ENCODE data around the gene AFAP1.

Gene AFAP1

GRCh38 chr4:7939377-7940108, at the start of gene AFAP1:
Gene AFAP1 (minus strand): TSS chr4:7939861. CDS start chr4:7872078, 67,783 bp downstream.
- DNase-seq (ENCODE audit: low read depth): peak; percentile 87

GRCh38 chr4:7988437-7988836, 48.8 kb upstream of the AFAP1 start:
- DNase-seq (ENCODE audit: low read depth): no peak

- DNase-seq (ENCODE audit: low read depth): peak; percentile 63
These were observed 47.7 kb upstream of the AFAP1 start for GRCh38 chr4:7987148-7987989.

GRCh38 chr4:7985891-7986441, 46.3 kb upstream of the AFAP1 start:
- DNase-seq (ENCODE audit: low read depth): no peak

- no peak for DNase-seq (ENCODE audit: low read depth)
These were observed 45.4 kb upstream of the AFAP1 start for GRCh38 chr4:7985072-7985471.

GRCh38 chr4:7984286-7984925, 44.7 kb upstream of the AFAP1 start:
- no peak for DNase-seq (ENCODE audit: low read depth)

GRCh38 chr4:7983296-7983695, 43.6 kb upstream of the AFAP1 start:
- no peak for DNase-seq (ENCODE audit: low read depth)

- DNase-seq (ENCODE audit: low read depth): no peak
These were observed 42.2 kb upstream of the AFAP1 start for GRCh38 chr4:7981738-7982394.

GRCh38 chr4:7980036-7980435, 40.4 kb upstream of the AFAP1 start:
- DNase-seq (ENCODE audit: low read depth): no peak

- no peak for DNase-seq (ENCODE audit: low read depth)
These were observed 39.9 kb upstream of the AFAP1 start for GRCh38 chr4:7979652-7979968.

GRCh38 chr4:7978907-7979651, 39.4 kb upstream of the AFAP1 start:
- DNase-seq (ENCODE audit: low read depth): no peak

GRCh38 chr4:7978489-7978888, 38.8 kb upstream of the AFAP1 start:
- no peak for DNase-seq (ENCODE audit: low read depth)

GRCh38 chr4:7976634-7977033, 37.0 kb upstream of the AFAP1 start:
- DNase-seq (ENCODE audit: low read depth): no peak

- DNase-seq (ENCODE audit: low read depth): no peak
These were observed 36.4 kb upstream of the AFAP1 start for GRCh38 chr4:7976025-7976424.

- DNase-seq (ENCODE audit: low read depth): no peak
These were observed 34.8 kb upstream of the AFAP1 start for GRCh38 chr4:7974425-7974824.

- DNase-seq (ENCODE audit: low read depth): no peak
These were observed 33.9 kb upstream of the AFAP1 start for GRCh38 chr4:7973545-7973981.

- no peak for DNase-seq (ENCODE audit: low read depth)
These were observed 32.3 kb upstream of the AFAP1 start for GRCh38 chr4:7971881-7972500.

GRCh38 chr4:7971159-7971631, 31.5 kb upstream of the AFAP1 start:
- DNase-seq (ENCODE audit: low read depth): no peak

GRCh38 chr4:7970361-7970946, 30.8 kb upstream of the AFAP1 start:
- DNase-seq (ENCODE audit: low read depth): no peak

- DNase-seq (ENCODE audit: low read depth): no peak
These were observed 28.7 kb upstream of the AFAP1 start for GRCh38 chr4:7968262-7968896.
